Sigmoid colon (tissue), 4 donors: ENCODE data around the gene STARD3NL.

Experiments
- EP300 ChIP-seq, 4 donors: sonication (generic); formaldehyde crosslinking; IDR thresholded peaks; one replicate each; pipeline ENCODE4 v1.6.1; 2017; ENCODE audit warnings: antibody characterized with exemption in 4 of 4
- POLR2A ChIP-seq, 2 donors: fragments of 450-650 bp; IDR thresholded peaks; one replicate each; pipeline ENCODE4 v1.6.1; 2016; ENCODE audit warnings: antibody characterized with exemption in 2 of 2, mild to moderate bottlenecking in 2 of 2, moderate library complexity in 2 of 2
- POLR2AphosphoS5 ChIP-seq, 4 donors: sonication (generic); formaldehyde crosslinking; IDR thresholded peaks; one replicate each; pipeline ENCODE4 v1.6.1; 2017; ENCODE audit warnings: antibody characterized with exemption in 4 of 4
- TF ChIP-seq, protein P1 (sequence below), 4 experiments: fragments of 450-650 bp in 3 of 4; fragments of 200-600 bp in 1 of 4; IDR thresholded peaks; one replicate each; pipeline ENCODE4 v1.5.1; 2016 to 2019; ENCODE audit warnings: antibody characterized with exemption in 4 of 4, mild to moderate bottlenecking in 3 of 4, moderate library complexity in 2 of 4

DNA sequence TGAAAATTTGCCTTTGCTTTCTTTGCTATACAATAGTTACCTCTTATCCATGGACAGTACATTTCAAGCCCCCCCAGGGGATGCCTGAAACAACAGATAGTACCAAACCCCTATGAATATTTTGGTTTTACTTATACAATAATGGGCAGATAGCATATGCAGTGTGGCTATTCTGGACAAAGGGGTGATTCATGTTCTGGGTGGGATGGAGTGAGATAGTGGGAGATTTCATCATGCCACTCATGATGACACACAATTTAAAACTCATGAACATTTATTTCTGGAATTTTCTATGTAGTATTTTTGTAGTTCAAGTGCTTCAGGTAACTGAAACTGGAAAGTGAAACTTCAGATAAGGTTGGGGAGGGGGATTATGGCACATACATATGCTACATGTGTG lies 12.0 kb downstream of the STARD3NL start:
- no peak for TF ChIP-seq POLR2AphosphoS5 (IDR thresholded peaks at IDR 0.05)
- TF ChIP-seq, protein P1, sequence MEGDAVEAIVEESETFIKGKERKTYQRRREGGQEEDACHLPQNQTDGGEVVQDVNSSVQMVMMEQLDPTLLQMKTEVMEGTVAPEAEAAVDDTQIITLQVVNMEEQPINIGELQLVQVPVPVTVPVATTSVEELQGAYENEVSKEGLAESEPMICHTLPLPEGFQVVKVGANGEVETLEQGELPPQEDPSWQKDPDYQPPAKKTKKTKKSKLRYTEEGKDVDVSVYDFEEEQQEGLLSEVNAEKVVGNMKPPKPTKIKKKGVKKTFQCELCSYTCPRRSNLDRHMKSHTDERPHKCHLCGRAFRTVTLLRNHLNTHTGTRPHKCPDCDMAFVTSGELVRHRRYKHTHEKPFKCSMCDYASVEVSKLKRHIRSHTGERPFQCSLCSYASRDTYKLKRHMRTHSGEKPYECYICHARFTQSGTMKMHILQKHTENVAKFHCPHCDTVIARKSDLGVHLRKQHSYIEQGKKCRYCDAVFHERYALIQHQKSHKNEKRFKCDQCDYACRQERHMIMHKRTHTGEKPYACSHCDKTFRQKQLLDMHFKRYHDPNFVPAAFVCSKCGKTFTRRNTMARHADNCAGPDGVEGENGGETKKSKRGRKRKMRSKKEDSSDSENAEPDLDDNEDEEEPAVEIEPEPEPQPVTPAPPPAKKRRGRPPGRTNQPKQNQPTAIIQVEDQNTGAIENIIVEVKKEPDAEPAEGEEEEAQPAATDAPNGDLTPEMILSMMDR (IDR thresholded peaks at IDR 0.05) = no peak
- no peak for TF ChIP-seq EP300 (IDR thresholded peaks at IDR 0.05)
- TF ChIP-seq POLR2A (IDR thresholded peaks at IDR 0.05) = no peak
